Measurements from ENCODE around the gene MMP24OS.

MMP24OS gene

GRCh38 chr20:35295058-35295457, 17.1 kb upstream of the MMP24OS start:
- CTCF ChIA-PET = interaction anchor here (10.5 to 22.5 kb wide), 2 partner anchors 10 to 147 kb away, joined by 113 to 662 read pairs; partner anchors contain the start of gene GDF5
- DNase-seq (ENCODE audit: low read depth, low spot score) = no peak
- TF ChIP-seq, protein P1, sequence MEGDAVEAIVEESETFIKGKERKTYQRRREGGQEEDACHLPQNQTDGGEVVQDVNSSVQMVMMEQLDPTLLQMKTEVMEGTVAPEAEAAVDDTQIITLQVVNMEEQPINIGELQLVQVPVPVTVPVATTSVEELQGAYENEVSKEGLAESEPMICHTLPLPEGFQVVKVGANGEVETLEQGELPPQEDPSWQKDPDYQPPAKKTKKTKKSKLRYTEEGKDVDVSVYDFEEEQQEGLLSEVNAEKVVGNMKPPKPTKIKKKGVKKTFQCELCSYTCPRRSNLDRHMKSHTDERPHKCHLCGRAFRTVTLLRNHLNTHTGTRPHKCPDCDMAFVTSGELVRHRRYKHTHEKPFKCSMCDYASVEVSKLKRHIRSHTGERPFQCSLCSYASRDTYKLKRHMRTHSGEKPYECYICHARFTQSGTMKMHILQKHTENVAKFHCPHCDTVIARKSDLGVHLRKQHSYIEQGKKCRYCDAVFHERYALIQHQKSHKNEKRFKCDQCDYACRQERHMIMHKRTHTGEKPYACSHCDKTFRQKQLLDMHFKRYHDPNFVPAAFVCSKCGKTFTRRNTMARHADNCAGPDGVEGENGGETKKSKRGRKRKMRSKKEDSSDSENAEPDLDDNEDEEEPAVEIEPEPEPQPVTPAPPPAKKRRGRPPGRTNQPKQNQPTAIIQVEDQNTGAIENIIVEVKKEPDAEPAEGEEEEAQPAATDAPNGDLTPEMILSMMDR (IDR thresholded peaks at IDR 0.05; ENCODE audit: insufficient read depth, low read length, missing control alignments) = no peak
- POLR2A ChIA-PET = no interaction called here
- H3K4me3 ChIP-seq (ENCODE audit: low read depth, low read length) = no peak overlapping the region

DNA sequence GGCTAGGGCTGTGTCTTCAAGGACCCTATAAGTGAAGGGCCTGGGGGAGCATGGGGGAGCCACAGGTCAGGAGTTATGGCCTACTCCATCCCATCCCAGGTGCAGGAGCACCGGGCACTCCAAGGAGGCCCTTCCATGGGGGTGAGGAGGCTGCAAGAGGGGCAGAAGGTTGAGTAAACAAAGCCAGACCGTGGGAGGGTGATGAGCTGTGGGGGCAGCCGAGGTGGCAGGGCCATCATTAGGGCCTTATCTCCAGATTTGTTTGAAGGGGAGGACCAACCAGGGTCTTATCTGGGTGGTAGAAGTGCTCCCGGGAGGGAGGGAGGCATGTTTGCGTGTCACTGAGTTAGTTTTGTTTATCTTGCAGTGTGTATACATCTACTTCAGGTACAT, 16.4 kb upstream of the MMP24OS start:
- DNase-seq (ENCODE audit: low read depth, low spot score) = no peak
- CTCF ChIA-PET = interaction anchor here (10.5 to 22.5 kb wide), 2 partner anchors 11 to 148 kb away, joined by 113 to 662 read pairs; partner anchors contain the start of gene GDF5
- no peak overlapping the region for H3K4me3 ChIP-seq (ENCODE audit: low read depth, low read length)
- TF ChIP-seq, protein P1 (IDR thresholded peaks at IDR 0.05; ENCODE audit: insufficient read depth, low read length, missing control alignments) = no peak
- POLR2A ChIA-PET = no interaction called here

DNA sequence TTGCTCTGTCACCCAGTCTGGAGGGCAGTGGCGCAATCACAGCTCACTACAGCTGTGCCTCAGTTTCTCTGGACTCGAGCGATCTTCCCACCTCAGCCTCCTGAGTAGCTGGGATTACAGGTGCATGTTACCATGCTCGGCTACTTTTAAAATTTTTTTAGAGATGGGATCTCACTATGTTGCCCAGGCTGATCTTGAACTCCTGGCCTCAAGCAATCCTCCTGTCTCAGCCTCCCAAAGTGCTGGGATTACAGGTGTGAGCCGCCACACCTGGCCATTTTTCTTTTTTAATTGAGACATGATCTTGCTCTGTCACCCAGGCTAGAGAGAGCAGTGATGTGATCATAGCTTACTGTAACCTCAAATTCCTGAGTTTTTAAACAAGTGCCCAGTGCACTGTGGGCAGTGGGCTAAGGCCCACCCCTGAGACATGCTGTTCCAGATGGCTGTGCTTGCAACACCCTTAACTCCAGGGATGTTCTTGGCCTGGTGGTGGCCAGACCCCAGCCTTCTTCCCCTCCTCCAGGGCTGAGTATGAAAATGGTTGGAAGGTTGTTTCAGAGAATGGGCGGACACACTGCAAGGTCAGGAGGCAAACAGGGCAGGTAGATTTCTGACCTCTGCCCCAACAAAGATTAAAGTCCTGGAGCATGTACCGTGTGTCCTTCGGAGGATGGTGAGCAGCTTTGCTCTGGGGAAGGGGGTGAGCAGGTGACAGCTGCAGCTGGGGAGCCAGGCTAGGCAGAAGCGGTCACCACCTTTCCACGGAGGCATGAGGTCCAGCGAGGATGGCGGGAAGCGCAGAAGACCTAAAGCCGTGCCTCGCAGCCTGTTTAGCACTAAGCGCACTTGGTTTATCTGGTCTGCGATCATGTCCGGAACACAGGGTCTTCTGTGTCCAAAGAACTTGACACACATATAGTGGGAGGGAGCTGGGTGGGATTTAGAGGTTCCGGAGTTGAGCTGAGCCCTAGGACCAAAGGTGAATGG, 15.7 kb upstream of the MMP24OS start:
- ChIA-PET CTCF (interaction anchor here (1.0 to 22.5 kb wide), 4 partner anchors 9 to 149 kb away, joined by 3 to 662 read pairs (median 58); partner anchors contain the start of genes EIF6 and GDF5), POLR2A (no interaction called here)
- TF ChIP-seq, protein P1 (IDR thresholded peaks at IDR 0.05; ENCODE audit: insufficient read depth, low read length, missing control alignments) = no peak
- H3K4me3 ChIP-seq (ENCODE audit: low read depth, low read length) = no peak overlapping the region
- DNase-seq (ENCODE audit: low read depth, low spot score) = no peak

DNA sequence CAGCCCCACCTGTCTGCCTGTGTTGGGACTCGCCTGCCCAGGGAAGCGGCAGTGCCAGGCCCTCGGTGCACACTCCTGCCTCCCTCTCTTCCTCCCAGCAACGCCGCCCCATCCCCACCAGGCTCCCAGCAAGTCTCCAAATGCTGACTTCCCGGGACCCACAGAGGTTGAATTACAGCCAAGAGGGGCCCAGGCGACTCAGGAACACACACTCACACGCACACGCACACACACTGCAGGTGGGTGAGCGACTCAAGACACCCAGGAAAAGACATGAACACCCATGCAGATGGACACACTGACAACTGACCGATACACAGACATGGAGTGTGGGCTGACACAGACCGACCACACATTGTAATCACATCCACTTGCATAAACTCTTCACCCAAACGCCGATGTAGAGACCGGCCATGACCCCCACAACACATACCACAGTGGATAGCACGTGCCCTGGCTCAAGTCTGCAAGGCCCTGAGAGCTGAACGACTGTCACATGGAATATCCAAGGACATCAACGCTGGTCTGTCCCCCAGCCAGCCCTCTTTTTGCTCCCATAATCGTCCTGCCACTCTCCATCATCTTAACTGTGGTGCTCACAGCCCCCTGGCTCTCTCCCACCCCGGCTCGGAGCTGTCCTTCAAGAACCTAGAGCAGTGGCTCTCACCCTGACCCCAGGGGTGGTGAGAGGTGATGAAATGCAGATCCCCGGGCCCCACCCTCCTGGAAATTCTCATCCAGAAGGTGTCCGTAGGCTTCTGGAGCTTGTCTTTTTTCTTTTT, 14.8 kb upstream of the MMP24OS start:
- no peak overlapping the region for H3K4me3 ChIP-seq (ENCODE audit: low read depth, low read length)
- DNase-seq (ENCODE audit: low read depth, low spot score) = no peak
- CTCF ChIA-PET = interaction anchor here (0.9 to 10.5 kb wide), 4 partner anchors 8 to 148 kb away, joined by 3 to 113 read pairs (median 3); partner anchors contain the start of genes EIF6 and GDF5
- POLR2A ChIA-PET = no interaction called here
- TF ChIP-seq, protein P1 (IDR thresholded peaks at IDR 0.05; ENCODE audit: insufficient read depth, low read length, missing control alignments) = no peak

GRCh38 chr20:35291654-35292503, 14.0 kb upstream of the MMP24OS start, which contains the start of gene FAM83C:
Gene FAM83C (minus strand): TSS chr20:35292425. CDS start chr20:35292304, 121 bp downstream.
- ChIA-PET CTCF (interaction anchor here (0.9 to 10.5 kb wide), 3 partner anchors 7 to 147 kb away, joined by 3 to 113 read pairs (median 3); partner anchors contain the start of genes EIF6 and GDF5), POLR2A (no interaction called here)
- TF ChIP-seq, protein P1 (IDR thresholded peaks at IDR 0.05; ENCODE audit: insufficient read depth, low read length, missing control alignments) = no peak
- H3K4me3 ChIP-seq (ENCODE audit: low read depth, low read length) = no peak within 1 kb of the TSS
- DNase-seq (ENCODE audit: low read depth, low spot score) = no peak
